NCI-H748 (cell line): ENCODE data around the gene C2orf76.
"Not testable (repeated sequence)": the region's sequence is repeated elsewhere in the genome, so short reads cannot be mapped to it uniquely, and the experiment has no call there.

Experiments
- DNase-seq: peaks from one replicate; lab custom pipeline; 2025; ENCODE audit not compliant: unreplicated experiment; lab: John Stamatoyannopoulos, UW

Gene C2orf76

GRCh38 chr2:119377993-119378345, 11.3 kb upstream of the C2orf76 start:
- peak; percentile 10 for DNase-seq

- no peak for DNase-seq
Measured at GRCh38 chr2:119377294-119377992, 10.8 kb upstream of the C2orf76 start.

- no peak for DNase-seq
Measured at GRCh38 chr2:119376810-119377209, 10.2 kb upstream of the C2orf76 start.

- not testable (repeated sequence) for DNase-seq
Measured at GRCh38 chr2:119376406-119376805, 9.8 kb upstream of the C2orf76 start.

- DNase-seq, result not testable (repeated sequence)
Measured at GRCh38 chr2:119373907-119374745, 7.5 kb upstream of the C2orf76 start.

- DNase-seq, result no peak
Measured at GRCh38 chr2:119372778-119373568, 6.3 kb upstream of the C2orf76 start.

GRCh38 chr2:119371111-119371510, 4.5 kb upstream of the C2orf76 start:
- no peak for DNase-seq

GRCh38 chr2:119369845-119370244, 3.2 kb upstream of the C2orf76 start:
- no peak for DNase-seq

GRCh38 chr2:119367472-119368099, 952 bp upstream of the C2orf76 start:
- DNase-seq, result peak; percentile 46

- peak; percentile 28 for DNase-seq
Measured at GRCh38 chr2:119366161-119366648, 429 bp downstream of the C2orf76 start.

- DNase-seq, result no peak
Measured at GRCh38 chr2:119365436-119365835, 1.2 kb downstream of the C2orf76 start.

- DNase-seq, result no peak
Measured at GRCh38 chr2:119364798-119365197, 1.8 kb downstream of the C2orf76 start.

GRCh38 chr2:119360423-119360966, 6.1 kb downstream of the C2orf76 start:
- DNase-seq, result no peak

- DNase-seq, result no peak
Measured at GRCh38 chr2:119359774-119360173, 6.9 kb downstream of the C2orf76 start.

- DNase-seq, result no peak
Measured at GRCh38 chr2:119354860-119355259, 11.8 kb downstream of the C2orf76 start.

GRCh38 chr2:119352357-119352756, 14.3 kb downstream of the C2orf76 start:
- no peak for DNase-seq

GRCh38 chr2:119350311-119350998, 16.2 kb downstream of the C2orf76 start:
- no peak for DNase-seq

GRCh38 chr2:119349289-119349688, 17.3 kb downstream of the C2orf76 start:
- DNase-seq, result no peak

GRCh38 chr2:119341684-119342083, 24.9 kb downstream of the C2orf76 start:
- DNase-seq, result no peak

GRCh38 chr2:119339562-119339923, 27.1 kb downstream of the C2orf76 start:
- no peak for DNase-seq
